T-cell (primary cell): ENCODE results near the gene ITSN1. TPM values are rescaled to one million over a fixed set of nuclear protein-coding genes. Genes with fewer than 3 reads are reported as not detected.

Experiments used
- ATAC-seq, 4 experiments: fragments of 200-7000 bp in 3 of 4; fragments of 150-1000 bp in 1 of 4; cut with Tn5 transposase; replicated peaks in 1 of 4; 1 replicate in 3 of 4; 2 replicates in 1 of 4; pipeline ENCODE4 v1.10.0; 2021; ENCODE audit warnings: moderate library complexity in 3 of 4, mild to moderate bottlenecking in 2 of 4, moderate number of reproducible peaks in 1 of 4
- CTCF ChIA-PET, 2 donors: fragments of 300-600 bp; sonication (Branson Sonifier 250); formaldehyde crosslinking; loops; one replicate each; lab custom pipeline; 2022; ENCODE audit warnings: antibody characterized with exemption in 2 of 2; lab: Charles Lee
- POLR2A ChIA-PET, 2 donors: fragments of 300-600 bp; sonication (Branson Sonifier 250); formaldehyde crosslinking; loops; one replicate each; lab custom pipeline; 2022; ENCODE audit warnings: antibody characterized with exemption in 2 of 2; lab: Charles Lee
- DNase-seq, 35 experiments: peaks; one replicate each; pipeline versions ENCODE4 v3.0.0 to v3.0.0-alpha.2; 2013 to 2023
- H3K27ac ChIP-seq: one replicate; pipeline ENCODE4 v1.5.1; 2013; ENCODE audit warnings: low read length
- H3K27me3 ChIP-seq, 2 experiments: replicated peaks in 1 of 2; 1 replicate in 1 of 2; 2 replicates in 1 of 2; pipeline versions ENCODE4 v1.6.1 to v1.7.0; 2013; ENCODE audit warnings: low read length in 1 of 2, mixed read lengths in 1 of 2; ENCODE audit not compliant: control insufficient read depth in 2 of 2, insufficient read depth in 2 of 2; ENCODE audit errors: extremely low read depth in 1 of 2
- H3K36me3 ChIP-seq, 2 donors: 1 replicate in 1 of 2; 2 replicates in 1 of 2; pipeline versions ENCODE4 v1.6.1 to v1.7.0; 2013; ENCODE audit warnings: low read length in 1 of 2; ENCODE audit not compliant: control insufficient read depth in 2 of 2, insufficient read depth in 1 of 2; ENCODE audit errors: extremely low read depth in 1 of 2
- H3K4me1 ChIP-seq, 2 experiments: 1 replicate in 1 of 2; 2 replicates in 1 of 2; pipeline versions ENCODE4 v1.6.1 to v1.7.0; 2013; ENCODE audit warnings: low read length in 2 of 2, mixed read lengths in 1 of 2; ENCODE audit not compliant: insufficient read depth in 2 of 2, control insufficient read depth in 1 of 2; ENCODE audit errors: extremely low read depth in 1 of 2
- H3K4me3 ChIP-seq, 2 donors: 1 replicate in 1 of 2; 2 replicates in 1 of 2; pipeline versions ENCODE4 v1.5.1 to v1.7.0; 2013; ENCODE audit warnings: mild to moderate bottlenecking in 2 of 2, low read length in 1 of 2, moderate library complexity in 1 of 2; ENCODE audit not compliant: control insufficient read depth in 1 of 2; ENCODE audit errors: extremely low read depth in 1 of 2
- H3K9me3 ChIP-seq: 2 replicates; pipeline ENCODE4 v1.7.0; 2013
- H3K27ac Mint-ChIP-seq, 2 donors: one replicate each; pipeline ENCODE4 v1.8.0; 2020 to 2021; ENCODE audit warnings: mild to moderate bottlenecking in 2 of 2, mixed read lengths in 2 of 2
- H3K27me3 Mint-ChIP-seq, 2 donors: one replicate each; pipeline ENCODE4 v1.8.0; 2021 to 2022; ENCODE audit warnings: mixed read lengths in 2 of 2
- H3K36me3 Mint-ChIP-seq: one replicate; pipeline ENCODE4 v1.8.0; 2021; ENCODE audit warnings: mixed read lengths
- H3K4me1 Mint-ChIP-seq, 3 donors: one replicate each; pipeline ENCODE4 v1.8.0; 2020 to 2022; ENCODE audit warnings: mixed read lengths in 3 of 3, mild to moderate bottlenecking in 1 of 3
- H3K4me3 Mint-ChIP-seq, 3 donors: one replicate each; pipeline ENCODE4 v1.8.0; 2020 to 2022; ENCODE audit warnings: mild to moderate bottlenecking in 3 of 3, mixed read lengths in 3 of 3, moderate library complexity in 3 of 3
- H3K9me3 Mint-ChIP-seq, 3 donors: one replicate each; pipeline ENCODE4 v1.8.0; 2020 to 2022; ENCODE audit warnings: mixed read lengths in 3 of 3
- WGBS: methylation state at CpG from one replicate; pipeline ENCODE4 v1.1.5; 2013; ENCODE audit warnings: missing lambda C conversion rate; ENCODE audit not compliant: insufficient coverage; 5-methylcytosine and 5-hydroxymethylcytosine counted together
- total RNA-seq, 35 experiments: library from RNA in 6 of 35; stranded (reverse) in 6 of 35; fragments of 120-200 nt in 1 of 35; gene quantifications; one replicate each; pipeline versions ENCODE4 v1.2.1 to v1.2.4 and lab custom pipeline; 2013 to 2026

ITSN1 gene
- total RNA-seq, 5 donors from 2014 or later (not counting 1 experiment from before 2014, with no cell fraction given) = 2.3 to 3.9 (median 3.0) TPM

DNA sequence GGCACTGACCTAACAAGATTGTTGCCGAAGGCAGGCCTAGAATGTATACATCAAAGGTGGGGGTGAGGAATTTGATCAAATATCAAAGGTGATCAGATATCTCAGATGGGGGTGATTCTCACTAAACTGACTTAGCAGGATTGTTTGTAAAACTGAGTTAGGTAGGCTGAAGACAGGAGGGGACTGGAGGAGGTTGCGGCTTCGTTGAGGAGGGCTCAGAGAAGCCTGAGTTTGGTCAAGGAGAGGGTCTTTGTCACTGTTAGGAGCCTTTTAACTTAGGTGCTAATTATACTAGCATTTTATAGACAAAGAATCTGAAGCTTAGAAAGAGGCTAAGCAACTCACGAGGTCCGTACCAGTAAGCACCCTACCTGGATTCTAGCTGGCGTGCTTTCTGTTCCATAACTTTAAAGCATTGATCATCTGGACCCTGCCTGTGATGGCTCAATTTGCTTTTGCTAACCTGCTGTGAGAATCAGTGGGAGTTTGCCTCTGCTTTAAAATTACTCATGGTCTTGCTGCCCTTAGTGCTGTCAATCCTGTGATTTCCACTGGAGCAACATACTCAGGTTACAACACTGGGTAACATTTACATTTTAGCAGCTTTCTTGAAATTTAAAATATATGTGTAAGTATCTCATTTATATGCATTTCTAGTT lies 49.8 kb downstream of the ITSN1 start:
- H3K36me3 ChIP-seq = no peaks in the 10 kb centered on the region
- ATAC-seq (no peak), DNase-seq (no peak)
- no peak overlapping the region for H3K27ac ChIP-seq
- 100% methylated on average over 1 of the region's 6 CpGs for WGBS
- H3K4me1 ChIP-seq = no peaks in the 10 kb centered on the region
- H3K9me3 ChIP-seq = no peaks in the 10 kb centered on the region
- CTCF ChIA-PET = no interaction called here
- H3K36me3 Mint-ChIP-seq = no peaks in the 10 kb centered on the region
- H3K4me3 ChIP-seq = no peak overlapping the region
- H3K9me3 Mint-ChIP-seq = no peaks in the 10 kb centered on the region
- no peaks in the 10 kb centered on the region for H3K27me3 ChIP-seq
- no peak overlapping the region for H3K4me3 Mint-ChIP-seq
- POLR2A ChIA-PET = no interaction called here
- peaks cover 0 to 3% of the 10 kb centered on the region in 2 donors for H3K27me3 Mint-ChIP-seq
- no peaks in the 10 kb centered on the region for H3K4me1 Mint-ChIP-seq
- no peak overlapping the region for H3K27ac Mint-ChIP-seq

DNA sequence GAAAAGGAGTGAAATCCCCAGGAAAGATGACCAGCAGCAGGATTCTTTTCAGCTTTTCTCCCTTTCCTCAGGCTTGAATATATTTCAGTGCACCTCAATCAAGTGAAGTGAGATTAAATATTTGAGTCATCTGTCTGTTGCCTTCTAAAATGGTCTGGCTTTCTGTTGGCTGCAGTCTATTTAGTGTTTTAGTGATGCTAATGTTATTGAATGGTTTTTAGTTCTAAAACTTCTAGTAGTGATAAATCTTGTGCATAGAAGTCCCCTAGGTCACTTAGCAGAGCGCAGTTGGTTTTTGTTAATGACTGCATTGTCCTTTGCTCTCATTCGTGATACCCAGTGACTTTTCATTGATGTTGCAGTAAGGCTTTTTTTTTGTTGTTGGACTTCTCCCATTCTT lies 53.5 kb downstream of the ITSN1 start:
- H3K9me3 Mint-ChIP-seq = no peaks in the 10 kb centered on the region
- no peak for ATAC-seq
- H3K27me3 Mint-ChIP-seq = no peaks in the 10 kb centered on the region
- H3K4me1 Mint-ChIP-seq = no peaks in the 10 kb centered on the region
- Histone ChIP-seq H3K36me3 (no peaks in the 10 kb centered on the region), H3K27ac (no peak overlapping the region), H3K27me3 (peaks cover 0 to 5% of the 10 kb centered on the region in 2 experiments), H3K9me3 (no peaks in the 10 kb centered on the region), H3K4me3 (no peak overlapping the region), H3K4me1 (no peaks in the 10 kb centered on the region)
- H3K36me3 Mint-ChIP-seq = no peaks in the 10 kb centered on the region
- no peak for DNase-seq
- CTCF ChIA-PET = no interaction called here
- no peak overlapping the region for H3K27ac Mint-ChIP-seq
- POLR2A ChIA-PET = no interaction called here
- no CpG with 5 or more reads among the region's 2 CpGs for WGBS
- no peak overlapping the region for H3K4me3 Mint-ChIP-seq

DNA sequence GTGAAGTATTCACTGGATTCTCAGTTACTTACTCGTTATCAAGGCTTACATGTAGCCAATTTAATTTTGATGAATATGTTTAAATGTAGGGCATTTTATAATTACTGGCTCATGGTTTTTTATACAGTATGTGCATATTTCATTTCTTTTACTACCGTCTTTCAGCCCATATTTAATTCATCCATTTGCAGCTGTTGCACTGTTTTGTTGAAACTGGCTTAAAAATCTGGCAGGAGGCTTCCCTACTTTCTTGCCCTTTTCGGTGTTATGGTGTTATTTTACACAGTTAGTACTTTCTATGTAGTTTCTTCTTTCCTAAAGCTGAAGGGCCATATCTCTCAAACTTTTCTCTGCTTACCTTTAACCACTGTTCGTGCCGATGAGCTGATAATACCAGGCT lies 54.2 kb downstream of the ITSN1 start:
- H3K27ac ChIP-seq = no peak overlapping the region
- WGBS = no CpG with 5 or more reads among the region's 5 CpGs
- ATAC-seq (no peak), DNase-seq (no peak)
- no peak overlapping the region for H3K4me3 ChIP-seq
- Mint-ChIP-seq H3K9me3 (no peaks in the 10 kb centered on the region), H3K27ac (no peak overlapping the region), H3K4me1 (no peaks in the 10 kb centered on the region), H3K4me3 (no peak overlapping the region), H3K27me3 (no peaks in the 10 kb centered on the region), H3K36me3 (no peaks in the 10 kb centered on the region)
- no peaks in the 10 kb centered on the region for H3K9me3 ChIP-seq
- H3K4me1 ChIP-seq = no peaks in the 10 kb centered on the region
- ChIA-PET CTCF (no interaction called here), POLR2A (no interaction called here)
- peaks cover 0 to 7% of the 10 kb centered on the region in 2 experiments for H3K27me3 ChIP-seq
- no peaks in the 10 kb centered on the region for H3K36me3 ChIP-seq

DNA sequence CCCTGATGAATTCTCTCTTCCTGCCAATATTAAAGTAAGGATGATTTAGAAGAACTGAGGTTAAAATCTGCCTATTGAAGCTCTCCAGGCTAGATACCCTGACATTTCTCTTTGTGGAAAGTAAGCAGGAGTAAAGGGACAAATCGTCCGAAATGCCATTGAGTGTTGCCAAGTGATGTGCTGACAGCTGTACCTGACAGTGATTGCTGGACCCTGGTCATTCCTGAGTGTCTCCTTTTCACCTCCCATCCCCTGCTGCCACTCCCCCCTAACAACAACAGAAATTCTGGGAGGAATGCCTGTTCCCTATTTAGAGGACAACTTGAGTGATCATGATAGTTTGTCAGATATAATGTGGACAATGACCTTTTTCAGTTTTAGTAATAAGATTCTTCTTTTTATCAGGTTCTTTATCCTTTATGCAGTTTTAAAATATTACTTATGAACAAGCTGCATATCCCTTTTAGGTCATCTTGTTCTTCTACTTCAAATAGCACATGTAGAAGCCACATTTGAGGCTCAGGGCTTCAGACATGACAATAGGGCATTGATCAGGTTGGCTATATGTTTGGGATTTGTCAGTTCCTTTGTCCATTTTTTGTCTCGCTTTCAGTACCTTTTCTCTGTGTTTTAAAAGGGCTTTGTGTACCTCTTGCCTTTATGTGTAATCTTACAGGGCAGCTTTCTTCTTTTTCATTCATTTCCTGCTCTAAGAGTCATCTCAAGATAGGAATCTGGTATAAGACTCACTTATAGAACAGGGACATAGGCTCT lies 56.0 kb downstream of the ITSN1 start:
- peaks cover 0 to under 1% (median 0%) of the 10 kb centered on the region in 3 donors for H3K4me1 Mint-ChIP-seq
- H3K27me3 Mint-ChIP-seq = no peaks in the 10 kb centered on the region
- POLR2A ChIA-PET = interaction anchor here in 1 of 2 donors (0.5 kb wide), 1 partner anchor 234 kb away, joined by 3 read pairs; no protein-coding TSS in a partner anchor
- no peak overlapping the region for H3K27ac Mint-ChIP-seq
- Histone ChIP-seq H3K4me1 (no peaks in the 10 kb centered on the region), H3K36me3 (no peaks in the 10 kb centered on the region), H3K27ac (no peak overlapping the region), H3K9me3 (no peaks in the 10 kb centered on the region), H3K27me3 (peaks cover 0 to 7% of the 10 kb centered on the region in 2 experiments), H3K4me3 (no peak overlapping the region)
- ATAC-seq = no peak
- WGBS = no CpG with 5 or more reads among the region's 3 CpGs
- H3K4me3 Mint-ChIP-seq = no peak overlapping the region
- no peaks in the 10 kb centered on the region for H3K9me3 Mint-ChIP-seq
- no peak for DNase-seq
- CTCF ChIA-PET = no interaction called here
- no peaks in the 10 kb centered on the region for H3K36me3 Mint-ChIP-seq

DNA sequence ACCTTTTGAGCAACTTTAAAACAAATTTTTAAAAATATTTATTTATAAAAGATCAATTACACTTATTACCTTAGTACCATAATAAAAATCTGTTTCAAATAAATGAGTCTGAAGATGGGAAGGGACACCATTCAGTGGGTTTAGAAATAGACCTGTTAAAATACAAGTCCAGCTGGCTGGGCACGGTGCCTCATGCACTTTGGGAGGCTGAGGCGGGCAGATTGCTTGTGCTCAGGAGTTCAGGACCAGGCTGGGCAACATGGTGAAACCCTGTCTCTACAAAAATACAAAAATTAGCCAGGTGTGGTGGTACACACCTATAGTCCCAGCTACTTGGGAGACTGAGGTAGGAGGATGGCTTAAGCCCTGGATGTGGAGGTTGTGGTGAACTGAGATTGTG lies 57.0 kb downstream of the ITSN1 start:
- WGBS = no CpG with 5 or more reads among the region's 2 CpGs

DNA sequence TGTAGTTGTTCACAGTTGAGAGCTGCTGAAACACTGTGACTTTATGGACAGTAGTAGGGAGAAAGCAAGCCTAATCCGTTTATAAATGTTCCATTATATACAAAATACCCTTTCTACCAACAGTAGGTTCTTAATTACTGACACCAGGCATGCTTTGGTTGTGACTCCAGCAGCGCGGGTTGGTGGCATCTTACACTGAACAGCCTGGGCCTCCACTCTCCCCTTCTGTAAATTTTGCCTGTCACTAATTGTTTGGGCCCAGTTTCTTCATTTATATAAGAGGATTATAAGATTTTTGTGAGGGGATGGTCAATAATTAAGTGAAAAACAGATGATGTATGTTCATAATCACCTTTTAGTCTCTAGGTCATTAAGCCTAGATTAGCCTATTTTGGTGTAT lies 58.2 kb downstream of the ITSN1 start:
- ChIA-PET POLR2A (no interaction called here), CTCF (no interaction called here)
- no CpG with 5 or more reads among the region's 3 CpGs for WGBS
- H3K27me3 Mint-ChIP-seq = no peaks in the 10 kb centered on the region
- no peak overlapping the region for H3K4me3 ChIP-seq
- ATAC-seq = no peak
- no peak for DNase-seq
- no peaks in the 10 kb centered on the region for H3K36me3 Mint-ChIP-seq
- no peak overlapping the region for H3K4me3 Mint-ChIP-seq
- no peaks in the 10 kb centered on the region for H3K36me3 ChIP-seq
- no peaks in the 10 kb centered on the region for H3K9me3 Mint-ChIP-seq
- no peak overlapping the region for H3K27ac ChIP-seq
- no peaks in the 10 kb centered on the region for H3K9me3 ChIP-seq
- H3K27me3 ChIP-seq = peaks cover 0 to 7% of the 10 kb centered on the region in 2 experiments
- peaks cover 3% of the 10 kb centered on the region in 2 experiments for H3K4me1 ChIP-seq
- peaks cover 7 to 11% (median 9%) of the 10 kb centered on the region in 3 donors for H3K4me1 Mint-ChIP-seq
- no peak overlapping the region for H3K27ac Mint-ChIP-seq

More for the DNA sequence above, 57.0 kb downstream of the ITSN1 start:
- Histone ChIP-seq H3K27me3 (peaks cover 0 to 7% of the 10 kb centered on the region in 2 experiments), H3K4me3 (no peak overlapping the region), H3K36me3 (no peaks in the 10 kb centered on the region), H3K9me3 (no peaks in the 10 kb centered on the region), H3K27ac (no peak overlapping the region), H3K4me1 (peaks cover 3% of the 10 kb centered on the region in 2 experiments)
- ChIA-PET CTCF (no interaction called here), POLR2A (no interaction called here)
- Mint-ChIP-seq H3K36me3 (no peaks in the 10 kb centered on the region), H3K9me3 (no peaks in the 10 kb centered on the region), H3K4me1 (peaks cover 7 to 8% (median 7%) of the 10 kb centered on the region in 3 donors), H3K4me3 (no peak overlapping the region), H3K27ac (no peak overlapping the region), H3K27me3 (no peaks in the 10 kb centered on the region)
- ATAC-seq (no peak), DNase-seq (no peak)
